ENCODE data around the gene AAK1.
"Not testable (repeated sequence)": the region's sequence is repeated elsewhere in the genome, so short reads cannot be mapped to it uniquely, and the experiment has no call there.

AAK1 gene

DNA sequence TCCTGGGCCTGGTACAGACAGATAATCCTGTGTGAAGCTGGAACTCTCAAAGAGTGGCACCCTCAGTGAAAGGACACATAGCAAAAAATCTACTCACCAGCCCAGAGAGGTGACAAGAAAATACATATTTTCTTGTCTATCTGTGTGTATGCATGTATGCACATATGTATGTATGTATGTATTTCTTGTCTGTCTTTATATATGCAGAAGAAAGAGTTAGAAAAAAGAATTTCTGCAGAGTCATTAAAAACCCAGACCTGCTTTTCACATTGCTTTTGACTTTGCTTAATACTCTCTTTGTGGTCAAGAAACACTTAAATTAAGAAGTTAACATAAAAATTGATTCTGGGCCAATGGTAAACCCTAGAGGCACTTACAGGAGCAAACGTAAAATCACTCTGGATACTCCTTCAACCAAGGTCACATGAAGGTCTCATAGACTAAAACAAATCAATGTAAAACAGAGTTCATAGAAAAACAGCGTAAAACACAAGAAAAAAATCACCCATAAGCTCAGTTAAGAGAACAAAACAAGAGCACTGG, 16.5 kb upstream of the AAK1 start:
- no peak for DNase-seq (ENCODE audit: low read depth)

GRCh38 chr2:69659349-69659748, 15.8 kb upstream of the AAK1 start:
- DNase-seq (ENCODE audit: low read depth) = no peak

DNA sequence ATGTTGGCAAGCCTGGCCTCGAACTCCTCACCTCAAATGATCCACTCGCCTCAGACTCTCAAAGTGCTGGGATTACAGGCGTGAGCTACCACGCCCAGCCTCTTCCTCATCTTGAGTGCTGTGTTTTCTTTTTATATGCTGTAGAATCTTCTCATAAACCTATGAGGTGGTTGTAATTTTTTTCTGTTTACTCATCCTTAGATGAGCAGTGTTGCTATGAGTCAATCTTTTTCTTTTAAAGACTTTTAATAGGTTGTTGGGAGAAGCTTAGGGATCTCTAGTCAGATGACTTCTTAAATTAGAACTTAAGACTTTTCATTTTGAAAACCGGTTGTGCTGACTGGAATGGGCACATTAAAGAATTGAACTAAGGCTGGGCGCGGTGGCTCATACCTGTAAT, 8.7 kb upstream of the AAK1 start:
- peak; percentile 98 for DNase-seq (ENCODE audit: low read depth)

DNA sequence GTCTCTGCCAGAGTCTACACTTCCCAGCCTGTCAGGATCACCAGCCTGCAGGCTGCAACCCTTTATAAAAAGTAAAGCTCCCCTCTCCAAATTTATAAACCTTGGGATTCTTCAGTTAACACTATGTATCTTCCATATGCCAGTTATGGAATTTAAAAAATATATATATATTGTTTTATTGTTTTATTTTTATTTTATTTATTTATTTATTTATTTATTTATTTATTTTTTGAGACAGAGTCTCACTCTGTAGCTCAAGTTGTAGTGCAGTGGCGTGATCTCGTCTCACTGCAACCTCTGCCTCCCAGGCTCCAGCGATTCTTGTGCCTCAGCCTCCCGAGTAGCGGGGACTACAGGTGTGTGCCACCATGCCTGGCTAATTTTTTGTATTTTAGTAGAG, 3.7 kb upstream of the AAK1 start:
- DNase-seq (ENCODE audit: low read depth) = not testable (repeated sequence)

- DNase-seq (ENCODE audit: low read depth) = no peak
These were observed 3.2 kb upstream of the AAK1 start for GRCh38 chr2:69646714-69647113.

- no peak for DNase-seq (ENCODE audit: low read depth)
These were observed 2.4 kb upstream of the AAK1 start for GRCh38 chr2:69645921-69646320.

DNA sequence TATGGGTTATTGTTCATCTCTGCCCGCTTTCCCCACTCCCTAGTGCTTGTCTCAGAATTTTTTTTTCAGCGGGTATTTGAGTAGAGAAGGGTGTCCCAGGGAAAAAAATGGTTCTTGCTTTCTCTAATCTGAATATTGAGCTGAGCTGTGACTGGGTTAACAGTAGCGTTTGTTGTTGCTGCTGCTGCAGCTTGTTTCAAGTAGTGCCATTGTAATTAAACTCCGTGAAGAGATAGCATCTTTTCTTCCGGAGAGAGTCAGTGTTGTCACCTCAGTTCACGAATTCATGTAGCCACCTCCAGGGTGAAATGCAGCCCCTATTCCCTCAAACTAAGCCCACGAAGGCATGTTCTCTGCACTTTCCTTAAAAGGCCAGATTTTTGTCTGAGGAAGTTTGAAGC, 1.5 kb upstream of the AAK1 start:
- peak; percentile 22 for DNase-seq (ENCODE audit: low read depth)

GRCh38 chr2:69644506-69644979, 1.0 kb upstream of the AAK1 start:
- no peak for DNase-seq (ENCODE audit: low read depth)

DNA sequence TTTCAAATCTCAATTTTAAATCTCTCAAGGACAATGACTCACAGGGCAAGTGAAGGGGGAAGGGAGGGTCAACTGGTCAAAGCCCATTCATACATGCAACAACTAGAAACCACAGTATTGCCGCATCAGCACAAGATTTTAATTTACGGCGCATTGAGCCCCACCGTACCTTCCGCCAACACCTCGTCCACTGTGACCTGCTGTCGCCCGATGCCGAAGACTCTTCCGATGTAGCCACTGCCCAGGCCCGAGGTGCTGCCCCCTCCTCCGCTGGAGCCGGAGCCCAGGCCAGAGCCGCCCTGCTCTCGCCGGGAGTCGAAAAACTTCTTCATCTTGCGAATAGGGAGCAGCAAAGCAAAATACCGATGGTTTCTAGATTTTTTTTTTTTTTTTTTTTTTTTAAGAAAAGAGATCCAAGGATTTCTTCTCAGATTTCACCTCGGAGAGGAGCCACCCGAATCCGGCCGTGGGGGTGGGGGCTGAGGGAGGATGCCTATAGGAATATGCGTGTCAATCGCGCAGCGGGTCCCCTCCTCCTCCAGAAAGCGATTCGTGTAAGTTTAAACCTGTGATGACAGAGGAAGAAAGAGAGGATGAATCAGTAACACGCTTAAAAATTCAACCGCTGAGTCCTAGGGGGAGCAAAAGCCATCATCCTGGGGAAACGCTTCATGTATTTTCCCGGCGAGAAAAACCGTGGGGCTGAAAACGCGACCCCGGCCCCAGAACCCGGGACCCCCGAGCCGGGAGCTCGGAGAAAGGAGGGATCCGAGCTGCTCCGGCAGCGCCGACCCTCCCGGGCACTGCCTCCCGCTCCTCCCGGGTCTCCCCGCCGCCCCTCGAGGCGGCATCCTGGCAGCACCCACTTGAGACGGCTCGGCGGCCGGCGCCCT, 584 bp downstream of the AAK1 start:
- DNase-seq (ENCODE audit: low read depth) = peak; percentile 92

DNA sequence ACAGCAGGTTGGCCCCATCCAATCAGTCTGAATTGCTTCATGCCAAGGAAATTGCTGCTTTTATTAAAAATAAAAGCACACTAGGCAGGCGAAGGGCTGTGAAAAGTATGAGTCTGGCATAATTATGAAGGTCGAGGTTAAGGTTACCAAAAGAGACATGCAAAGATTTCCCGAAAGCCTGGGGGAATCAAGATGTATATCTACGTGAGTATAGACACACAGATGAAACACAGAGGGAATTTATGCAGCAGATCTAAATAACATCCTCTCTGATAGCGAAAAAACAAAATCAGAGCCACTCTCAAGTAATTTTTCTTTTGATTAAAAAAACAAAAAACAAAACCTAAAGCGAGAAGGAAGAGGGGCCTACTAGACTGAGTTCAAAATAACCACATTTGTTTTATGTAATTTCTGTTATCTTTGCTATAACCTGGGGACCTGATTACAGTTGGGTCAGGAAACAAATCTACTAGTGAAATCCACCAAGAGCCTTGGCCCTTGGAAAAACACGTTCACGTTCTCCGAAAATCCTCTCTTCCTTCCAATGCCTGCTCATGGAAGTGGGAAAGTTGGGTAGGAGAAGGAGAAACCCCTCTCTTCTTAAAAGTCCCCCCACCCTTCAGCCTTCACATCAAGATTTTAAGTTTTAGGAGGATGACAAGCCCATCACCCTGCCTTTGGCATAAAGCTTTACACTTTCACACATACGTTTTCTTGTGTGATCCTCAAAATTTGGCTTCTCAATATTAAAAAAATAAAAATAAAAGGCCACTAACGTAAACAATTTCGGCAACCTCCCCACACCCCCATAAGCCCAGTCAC, 1.4 kb downstream of the AAK1 start:
- no peak for DNase-seq (ENCODE audit: low read depth)

- DNase-seq (ENCODE audit: low read depth) = no peak
These were observed 2.1 kb downstream of the AAK1 start for GRCh38 chr2:69641471-69641870.

DNA sequence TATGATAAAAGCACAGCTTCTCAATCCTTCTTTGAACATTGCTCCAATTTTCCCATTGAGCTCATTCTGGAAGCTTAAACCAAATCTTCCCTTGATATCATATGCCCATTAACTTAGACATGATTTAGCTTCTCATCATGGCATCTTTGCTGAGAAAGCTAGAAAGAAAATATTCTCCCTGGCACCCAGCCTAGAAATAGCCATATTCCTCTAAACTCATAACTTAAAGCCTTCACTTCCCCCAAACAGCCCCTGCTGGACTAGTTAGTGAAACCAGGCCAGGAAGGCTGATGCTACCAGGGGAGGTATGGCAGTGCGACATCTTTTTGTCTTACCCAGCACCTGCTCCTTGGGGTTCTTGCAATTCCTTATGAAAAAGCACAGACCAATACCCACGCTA, 4.3 kb downstream of the AAK1 start:
- no peak for DNase-seq (ENCODE audit: low read depth)

- no peak for DNase-seq (ENCODE audit: low read depth)
These were observed 4.9 kb downstream of the AAK1 start for GRCh38 chr2:69638630-69639029.

DNA sequence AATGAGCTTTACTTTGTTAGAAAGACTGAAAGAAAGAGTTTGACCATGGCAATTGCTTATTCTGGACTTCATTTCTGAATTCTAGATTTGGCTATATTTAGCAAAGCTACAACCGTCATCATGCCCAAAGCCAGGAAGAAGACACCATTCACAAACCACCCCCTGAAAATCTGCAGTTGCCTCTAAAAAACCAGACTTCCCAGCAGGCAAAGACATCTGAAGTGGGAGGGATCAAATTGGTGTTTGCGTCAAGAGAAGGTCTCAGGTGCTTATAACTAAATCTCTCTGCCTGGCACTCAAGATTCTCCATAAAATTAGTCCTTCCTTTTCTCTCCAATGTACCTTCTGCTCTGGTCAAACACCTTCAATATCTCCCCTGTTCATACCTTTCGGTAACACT, 5.6 kb downstream of the AAK1 start:
- no peak for DNase-seq (ENCODE audit: low read depth)

DNA sequence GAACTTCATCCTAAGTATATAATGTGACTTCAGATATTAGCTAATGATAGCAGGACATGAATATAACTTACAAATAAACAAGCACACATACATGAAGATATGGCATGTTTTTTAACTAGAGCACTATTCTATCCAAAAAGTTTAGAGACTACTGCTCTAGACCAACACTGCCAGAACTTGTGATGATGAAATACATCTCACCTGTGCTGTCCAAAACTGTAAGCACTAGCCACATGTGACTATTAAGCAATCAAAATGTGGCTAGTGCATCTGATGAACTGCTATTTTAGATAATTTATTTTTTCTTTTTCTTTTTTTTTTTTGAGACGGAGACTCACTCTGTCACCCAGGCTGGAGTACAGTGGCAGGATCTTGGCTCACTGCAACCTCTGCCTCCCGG, 7.1 kb downstream of the AAK1 start:
- no peak for DNase-seq (ENCODE audit: low read depth)

DNA sequence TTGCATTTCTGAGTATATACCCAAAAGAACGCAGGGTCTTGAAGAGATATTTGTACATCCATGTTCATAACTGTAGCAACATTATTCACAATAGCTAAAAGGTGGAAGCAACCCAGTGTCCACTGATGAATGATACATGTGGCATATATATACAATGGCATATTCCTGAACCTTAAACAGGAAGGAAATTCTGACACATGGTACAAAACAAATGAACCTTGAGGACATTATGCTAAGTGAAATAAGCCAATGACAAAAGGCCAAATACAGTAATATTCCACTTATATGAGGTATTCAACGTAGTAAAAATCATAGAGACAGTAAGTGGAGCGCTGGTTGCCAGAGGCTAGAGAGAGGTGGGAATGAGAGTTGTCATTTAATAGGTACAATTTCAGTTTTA, 8.1 kb downstream of the AAK1 start:
- no peak for DNase-seq (ENCODE audit: low read depth)

DNA sequence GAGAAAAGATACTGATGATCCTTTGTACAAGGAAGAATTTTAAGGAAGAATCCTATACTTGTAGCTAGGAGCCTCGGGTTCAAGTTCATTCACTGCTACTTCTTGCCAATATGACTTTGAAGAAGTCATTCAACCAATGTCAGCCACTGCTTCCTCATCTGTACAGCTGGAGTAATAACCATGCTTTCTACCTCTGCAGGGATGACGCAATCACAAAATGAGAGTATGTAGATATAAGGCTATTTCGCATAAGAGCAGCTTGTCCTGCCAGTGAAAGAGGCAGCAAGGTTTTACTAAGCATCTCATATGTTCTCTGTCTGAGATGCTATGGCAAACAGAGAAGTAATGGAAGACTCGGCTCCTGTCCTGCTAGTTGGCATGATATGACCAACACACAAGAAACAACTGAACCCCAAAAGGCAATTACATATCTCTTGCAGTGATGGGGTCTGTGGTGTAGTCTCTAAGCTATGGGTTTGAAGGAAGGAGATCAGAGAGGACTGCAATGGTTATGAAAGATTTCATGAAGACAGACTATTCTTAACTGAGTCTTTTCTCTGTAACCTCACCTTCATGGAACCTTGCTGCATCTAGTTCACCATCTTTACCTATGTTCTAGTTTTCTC, 9.2 kb downstream of the AAK1 start:
- DNase-seq (ENCODE audit: low read depth) = no peak

DNA sequence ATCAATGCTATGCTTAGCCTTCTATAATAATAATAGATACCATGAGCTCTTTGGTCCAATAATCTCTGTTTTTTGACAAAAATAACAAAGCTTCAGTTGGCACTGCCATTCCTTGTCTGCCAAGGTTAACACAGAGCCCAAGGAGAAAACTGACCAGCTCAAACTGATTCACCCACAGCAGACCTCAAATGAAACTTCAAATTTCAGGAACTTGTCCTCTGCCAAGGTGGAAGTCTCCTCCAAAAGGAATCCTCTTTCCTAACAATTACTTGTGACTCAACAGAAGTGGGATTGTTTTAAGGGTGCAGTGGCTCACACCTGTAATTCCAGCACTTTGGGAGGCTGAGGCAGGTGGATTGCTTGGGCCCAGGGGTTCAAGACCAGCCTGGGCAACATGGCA, 12.1 kb downstream of the AAK1 start:
- no peak for DNase-seq (ENCODE audit: low read depth)

DNA sequence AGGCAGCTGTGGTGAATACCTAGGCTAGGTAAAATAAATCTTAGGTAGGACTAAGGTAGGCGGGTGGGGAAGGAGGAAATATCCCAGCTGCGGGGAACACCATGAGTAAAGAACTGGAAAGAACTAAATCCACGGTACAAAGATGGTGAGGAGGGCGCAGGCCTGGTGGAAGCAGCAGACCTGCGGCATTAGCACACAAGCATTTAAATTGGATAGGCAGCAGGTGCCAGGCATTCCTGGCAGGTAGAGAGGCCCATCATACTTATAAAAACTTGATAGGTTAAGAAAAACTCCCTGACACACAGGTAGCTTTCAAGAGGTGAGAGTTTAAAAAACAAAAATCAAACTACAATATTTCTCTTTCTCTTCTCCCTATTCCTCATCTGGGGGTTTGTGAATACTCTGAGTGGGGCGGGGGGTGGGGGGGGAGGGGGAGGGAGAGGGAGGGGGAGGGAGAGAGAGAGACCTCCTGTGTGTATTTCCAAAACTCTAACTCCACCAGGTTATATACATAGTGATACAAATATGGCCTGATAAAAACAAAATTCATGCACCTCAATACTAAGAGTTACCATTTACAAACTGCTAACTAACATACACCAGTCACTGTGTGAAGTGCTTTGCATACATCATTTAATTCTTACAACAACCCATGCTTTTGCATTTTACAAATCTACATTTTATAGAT, 13.5 kb downstream of the AAK1 start:
- DNase-seq (ENCODE audit: low read depth) = no peak

DNA sequence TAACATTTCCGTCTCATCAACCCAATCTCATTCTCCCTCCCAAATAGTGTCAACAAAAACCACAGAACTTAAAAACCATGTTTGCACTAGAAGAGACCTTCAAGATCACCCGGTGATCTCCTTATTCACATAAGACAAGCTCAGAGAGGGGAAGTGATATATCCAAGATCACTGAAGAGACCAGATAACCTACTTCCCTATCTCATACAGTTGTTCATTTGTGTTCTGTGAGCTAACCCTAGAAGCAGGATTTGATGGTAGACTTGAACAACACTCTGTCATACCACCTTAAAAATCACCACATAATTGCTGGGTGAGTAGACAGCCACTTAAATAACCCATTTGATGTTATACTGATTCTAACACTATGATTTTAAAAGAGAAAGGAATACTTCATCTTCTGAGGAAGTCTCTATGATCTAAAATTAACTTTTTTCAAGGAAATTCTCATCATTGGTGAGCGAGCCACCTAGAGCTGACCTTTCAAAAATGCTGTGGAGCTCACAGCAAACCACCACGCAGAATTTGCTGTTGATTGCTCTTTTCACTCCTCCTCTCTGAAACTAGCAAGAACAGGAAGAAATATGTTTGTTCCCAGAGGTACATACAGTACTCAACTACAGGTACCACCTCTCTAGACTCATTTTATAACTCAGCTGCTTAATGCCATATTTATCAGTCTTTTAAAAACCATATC, 15.1 kb downstream of the AAK1 start:
- DNase-seq (ENCODE audit: low read depth) = no peak
